Measurements from ENCODE around the gene FNDC8.
"Not testable (repeated sequence)": the region's sequence is repeated elsewhere in the genome, so short reads cannot be mapped to it uniquely, and the experiment has no call there.

FNDC8 gene

DNA sequence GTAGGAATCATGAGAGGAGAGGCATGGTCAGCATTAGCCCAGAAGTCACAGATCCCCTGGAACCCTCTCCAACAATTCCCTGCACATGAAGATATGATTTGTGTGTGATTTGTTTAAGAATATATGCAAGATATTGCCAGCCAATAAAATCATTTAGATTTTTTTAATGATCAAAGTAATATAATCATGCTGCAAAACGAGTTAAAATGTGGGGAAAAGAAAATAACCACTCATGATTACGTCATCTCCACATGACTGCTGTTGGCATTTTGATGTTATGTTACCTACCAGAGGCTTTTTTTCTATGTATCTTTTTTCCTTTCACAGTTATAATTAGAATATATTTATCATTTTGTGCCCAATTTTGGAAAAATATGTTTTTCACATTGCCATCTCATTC is 50.4 kb downstream of the FNDC8 start:
- H3K27ac ChIP-seq, result no peak overlapping the region
- POLR2A ChIA-PET (ENCODE audit: low non-redundant PET), result no interaction called here
- CTCF ChIA-PET, result interaction anchor here (0.7 to 1.9 kb wide), 3 partner anchors 362 to 1931 kb away, joined by 3 to 14 read pairs (median 6); no protein-coding TSS in a partner anchor
- no peak for DNase-seq (ENCODE audit: low spot score)
- TF ChIP-seq, protein P1, sequence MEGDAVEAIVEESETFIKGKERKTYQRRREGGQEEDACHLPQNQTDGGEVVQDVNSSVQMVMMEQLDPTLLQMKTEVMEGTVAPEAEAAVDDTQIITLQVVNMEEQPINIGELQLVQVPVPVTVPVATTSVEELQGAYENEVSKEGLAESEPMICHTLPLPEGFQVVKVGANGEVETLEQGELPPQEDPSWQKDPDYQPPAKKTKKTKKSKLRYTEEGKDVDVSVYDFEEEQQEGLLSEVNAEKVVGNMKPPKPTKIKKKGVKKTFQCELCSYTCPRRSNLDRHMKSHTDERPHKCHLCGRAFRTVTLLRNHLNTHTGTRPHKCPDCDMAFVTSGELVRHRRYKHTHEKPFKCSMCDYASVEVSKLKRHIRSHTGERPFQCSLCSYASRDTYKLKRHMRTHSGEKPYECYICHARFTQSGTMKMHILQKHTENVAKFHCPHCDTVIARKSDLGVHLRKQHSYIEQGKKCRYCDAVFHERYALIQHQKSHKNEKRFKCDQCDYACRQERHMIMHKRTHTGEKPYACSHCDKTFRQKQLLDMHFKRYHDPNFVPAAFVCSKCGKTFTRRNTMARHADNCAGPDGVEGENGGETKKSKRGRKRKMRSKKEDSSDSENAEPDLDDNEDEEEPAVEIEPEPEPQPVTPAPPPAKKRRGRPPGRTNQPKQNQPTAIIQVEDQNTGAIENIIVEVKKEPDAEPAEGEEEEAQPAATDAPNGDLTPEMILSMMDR (conservative IDR thresholded peaks at IDR 0.05; ENCODE audit: low read depth), result no peak

DNA sequence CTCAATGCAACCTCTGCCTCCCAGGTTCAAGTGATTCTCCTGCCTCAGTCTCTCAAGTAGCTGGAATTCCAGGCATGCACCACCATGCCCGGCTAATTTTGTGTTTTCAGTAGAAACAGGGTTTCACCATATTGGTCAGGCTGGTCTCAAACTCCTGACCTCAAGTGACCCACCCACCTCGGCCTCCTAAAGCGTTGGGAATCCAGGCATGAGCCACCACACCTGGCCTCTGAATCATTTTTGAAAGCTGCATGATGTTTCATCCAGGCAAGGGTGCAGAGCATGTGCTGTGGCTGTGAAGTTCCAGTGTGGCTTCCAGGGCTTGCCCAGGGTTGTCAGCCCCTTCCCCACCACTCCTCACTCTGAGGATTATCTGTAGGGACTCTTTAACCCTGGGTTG is 50.9 kb downstream of the FNDC8 start:
- H3K27ac ChIP-seq; POLR2A ChIA-PET (ENCODE audit: low non-redundant PET); DNase-seq (ENCODE audit: low spot score): not testable (repeated sequence)
- CTCF ChIA-PET, result interaction anchor here (0.6 to 0.7 kb wide), 3 partner anchors 362 to 1930 kb away, joined by 3 read pairs; no protein-coding TSS in a partner anchor

DNA sequence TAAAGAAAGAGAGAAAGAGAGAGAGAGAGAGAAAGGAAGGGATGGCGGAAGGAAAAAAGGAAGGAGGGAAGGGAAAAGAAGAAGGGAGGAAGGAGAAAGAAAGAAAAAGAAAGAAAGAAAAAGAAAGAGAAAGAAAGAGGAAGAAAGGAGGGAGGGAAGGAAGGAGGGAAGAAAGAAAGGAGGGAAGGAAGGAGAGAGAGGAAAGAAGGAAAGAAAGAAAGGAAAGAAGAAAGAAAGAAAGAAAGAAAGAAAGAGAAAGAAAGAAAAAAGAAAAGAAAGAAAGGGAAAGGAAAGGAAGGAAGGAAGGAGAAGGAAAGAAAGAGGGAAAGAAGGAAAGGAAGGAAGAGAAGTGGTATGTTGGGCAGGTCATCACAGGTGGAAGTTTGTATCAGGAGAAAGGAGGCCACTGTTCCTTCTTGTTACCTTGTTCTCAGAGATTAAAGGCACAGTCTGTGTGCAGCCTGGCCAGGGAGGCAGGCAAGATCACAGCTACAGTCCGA is 53.5 kb downstream of the FNDC8 start:
- no peak for DNase-seq (ENCODE audit: low spot score)
- TF ChIP-seq, protein P1 (conservative IDR thresholded peaks at IDR 0.05; ENCODE audit: low read depth), result no peak
- CTCF ChIA-PET, result interaction anchor here (0.6 kb wide), 1 partner anchor 630 kb away, joined by 3 read pairs; no protein-coding TSS in a partner anchor
- no peak overlapping the region for H3K27ac ChIP-seq
- POLR2A ChIA-PET (ENCODE audit: low non-redundant PET), result no interaction called here

DNA sequence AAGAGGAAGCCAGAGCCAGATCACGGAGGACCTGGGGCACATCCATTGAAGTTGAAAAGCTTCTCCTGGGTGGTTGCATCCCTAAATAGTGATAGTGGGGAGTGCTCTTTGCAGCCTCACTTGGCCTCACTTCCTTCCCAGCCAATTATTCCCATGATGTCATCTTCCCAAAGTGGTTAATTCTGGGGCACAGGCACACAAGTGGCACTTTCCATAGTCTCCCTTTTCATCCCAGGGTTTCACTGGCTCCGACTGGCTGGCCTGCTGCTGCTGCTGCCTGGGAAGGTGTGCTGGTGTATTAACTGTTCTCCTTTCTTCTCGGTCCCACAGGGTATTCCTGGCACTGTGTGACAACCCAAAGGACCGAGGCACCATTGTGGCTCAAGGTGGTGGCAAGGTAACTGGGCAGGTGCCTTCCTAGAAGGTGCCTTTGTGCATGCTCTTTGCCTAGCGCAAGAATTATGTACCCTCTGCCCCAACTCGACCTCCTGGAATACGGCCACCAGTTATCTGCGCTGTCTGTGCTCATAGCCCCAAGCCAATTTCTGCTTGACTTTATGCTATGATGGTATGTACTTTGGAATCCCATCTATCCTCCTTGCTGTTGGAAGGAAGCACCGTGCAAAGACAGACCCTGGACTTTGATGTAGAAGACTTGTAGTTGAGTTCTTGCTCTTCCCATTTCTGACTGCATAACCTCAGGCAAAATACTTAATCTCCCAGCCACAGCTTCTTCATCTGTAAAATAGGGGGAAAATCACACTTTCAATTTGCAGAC is 54.4 kb downstream of the FNDC8 start:
- CTCF ChIA-PET, result interaction anchor here (0.6 kb wide), 1 partner anchor 357 kb away, joined by 4 read pairs; no protein-coding TSS in a partner anchor
- no peak for DNase-seq (ENCODE audit: low spot score)
- TF ChIP-seq, protein P1 (conservative IDR thresholded peaks at IDR 0.05; ENCODE audit: low read depth), result no peak
- POLR2A ChIA-PET (ENCODE audit: low non-redundant PET), result no interaction called here
- H3K27ac ChIP-seq, result no peak overlapping the region

DNA sequence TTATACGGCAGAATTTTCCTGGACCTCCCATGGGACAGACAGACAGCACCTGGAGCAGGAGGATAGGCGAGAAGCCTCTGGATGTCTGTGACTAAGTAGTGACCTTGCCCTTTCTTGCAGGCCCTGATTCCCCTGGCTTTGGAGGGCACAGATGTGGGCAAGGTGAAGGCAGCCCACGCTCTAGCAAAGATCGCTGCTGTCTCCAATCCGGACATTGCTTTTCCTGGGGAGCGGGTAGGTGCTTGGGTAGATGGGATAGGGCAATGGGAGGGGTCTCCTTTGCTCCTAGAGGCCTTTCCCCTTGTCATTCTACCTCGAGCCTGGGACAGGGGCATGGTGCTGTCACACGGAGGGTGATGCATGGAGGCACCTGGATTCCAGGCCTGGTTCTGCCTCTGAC is 55.5 kb downstream of the FNDC8 start:
- POLR2A ChIA-PET (ENCODE audit: low non-redundant PET), result no interaction called here
- CTCF ChIA-PET, result no interaction called here
- no peak for DNase-seq (ENCODE audit: low spot score)
- H3K27ac ChIP-seq, result no peak overlapping the region
- TF ChIP-seq, protein P1 (conservative IDR thresholded peaks at IDR 0.05; ENCODE audit: low read depth), result no peak

DNA sequence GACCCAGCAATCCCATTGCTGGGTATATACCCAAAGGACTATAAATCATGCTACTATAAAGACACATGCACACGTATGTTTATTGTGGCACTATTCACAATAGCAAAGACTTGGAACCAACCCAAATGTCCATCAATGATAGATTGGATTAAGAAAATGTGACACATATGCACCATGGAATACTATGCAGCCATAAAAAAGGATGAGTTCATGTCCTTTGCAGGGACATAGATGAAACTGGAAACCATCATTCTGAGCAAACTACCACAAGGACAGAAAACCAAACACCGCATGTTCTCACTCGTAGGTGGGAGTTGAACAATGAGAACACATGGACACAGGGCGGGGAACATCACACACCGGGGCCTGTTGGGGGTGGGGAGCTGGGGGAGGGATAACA is 58.0 kb downstream of the FNDC8 start:
- POLR2A ChIA-PET (ENCODE audit: low non-redundant PET); H3K27ac ChIP-seq; CTCF ChIA-PET; DNase-seq (ENCODE audit: low spot score): not testable (repeated sequence)
